SU-DHL-6 (cell line): Measurements from ENCODE around the gene RNF217.

ENCODE experiments used
- H2AFZ ChIP-seq: fragments of 200-600 bp; sonication (generic); 2 replicates; pipeline ENCODE4 v1.6.1; 2014; ENCODE audit warnings: low read depth, mild to moderate bottlenecking, moderate library complexity, mixed read lengths, antibody characterized with exemption, low read length; ENCODE audit not compliant: severe bottlenecking
- H3F3A ChIP-seq: fragments of 200-600 bp; shearing (Covaris generic); 2 replicates; pipeline ENCODE4 v1.6.0; 2016; ENCODE audit warnings: antibody characterized with exemption, mild to moderate bottlenecking; ENCODE audit not compliant: insufficient read depth
- H3K27ac ChIP-seq: fragments of 200-600 bp; sonication (generic); 2 replicates; pipeline ENCODE4 v1.5.1; 2016; ENCODE audit warnings: low read depth, mild to moderate bottlenecking, low read length, moderate library complexity, mixed read lengths
- H3K27me3 ChIP-seq: fragments of 200-600 bp; sonication (generic), shearing (Covaris generic); 2 replicates; pipeline ENCODE4 v1.6.0; 2014; ENCODE audit warnings: mild to moderate bottlenecking, low read length
- H3K36me3 ChIP-seq: fragments of 200-600 bp; sonication (generic); 2 replicates; pipeline ENCODE4 v1.6.1; 2014; ENCODE audit warnings: mild to moderate bottlenecking, low read length, mixed read lengths
- H3K4me2 ChIP-seq: fragments of 300-600, 200-600 bp; shearing (Covaris generic), sonication (generic); 2 replicates; pipeline ENCODE4 v1.6.0; 2014; ENCODE audit warnings: low read length, low read depth, mild to moderate bottlenecking; ENCODE audit not compliant: poor library complexity, severe bottlenecking
- H3K4me3 ChIP-seq: fragments of 200-600 bp; sonication (generic); 2 replicates; pipeline ENCODE4 v1.5.1; 2014; ENCODE audit warnings: antibody characterized with exemption, low read length, mild to moderate bottlenecking, mixed read lengths; ENCODE audit not compliant: insufficient read depth, poor library complexity, severe bottlenecking
- H3K79me2 ChIP-seq: fragments of 200-600 bp; sonication (generic); 2 replicates; pipeline ENCODE4 v1.6.1; 2014; ENCODE audit warnings: mild to moderate bottlenecking, low read length, moderate library complexity; ENCODE audit not compliant: insufficient read depth
- H3K9ac ChIP-seq: fragments of 200-600 bp; sonication (generic); 2 replicates; pipeline ENCODE4 v1.7.0; 2014; ENCODE audit warnings: mild to moderate bottlenecking, low read length
- H3K9me2 ChIP-seq: fragments of 200-600 bp; sonication (generic); replicated peaks from 2 replicates; pipeline ENCODE4 v1.6.1; 2014; ENCODE audit warnings: low read length; ENCODE audit not compliant: insufficient read depth
- H3K9me3 ChIP-seq: fragments of 200-600 bp; sonication (generic); 2 replicates; pipeline ENCODE4 v1.6.1; 2014; ENCODE audit warnings: low read length, mixed read lengths; ENCODE audit not compliant: insufficient read depth
- H4K20me1 ChIP-seq: fragments of 200-600 bp; sonication (generic); 2 replicates; pipeline ENCODE4 v1.6.1; 2014; ENCODE audit warnings: low read depth, mild to moderate bottlenecking, antibody characterized with exemption, low read length, moderate library complexity, mixed read lengths
- EZH2phosphoT487 ChIP-seq: fragments of 200-600 bp; sonication (generic), shearing (Covaris generic); conservative IDR thresholded peaks from 2 replicates; pipeline ENCODE4 v1.6.1; 2018; ENCODE audit warnings: mild to moderate bottlenecking, antibody characterized with exemption, low read length, moderate library complexity, mixed read lengths
- TF ChIP-seq, protein P1 (sequence below): fragments of 200-600 bp; sonication (generic); IDR thresholded peaks from one replicate; pipeline ENCODE4 v1.5.1; 2017; ENCODE audit warnings: antibody characterized with exemption, mild to moderate bottlenecking, low read length, moderate library complexity; ENCODE audit not compliant: insufficient read depth, poor library complexity, severe bottlenecking

Gene RNF217

GRCh38 chr6:124997196-124997875 lies 35.1 kb downstream of the RNF217 start:
- Histone ChIP-seq H3K79me2 (no peaks in the 10 kb centered on the region), H3K4me3 (no peak overlapping the region), H3K27ac (no peak overlapping the region), H3K9me3 (no peaks in the 10 kb centered on the region), H3K4me2 (no peak overlapping the region), H3K27me3 (no peaks in the 10 kb centered on the region), H2AFZ (no peak overlapping the region), H3F3A (no peaks in the 10 kb centered on the region), H3K9ac (no peak overlapping the region), H3K9me2 (no peaks in the 10 kb centered on the region; the same call in 1 of the 2 replicates), H4K20me1 (no peaks in the 10 kb centered on the region), H3K36me3 (no peaks in the 10 kb centered on the region)
- TF ChIP-seq, protein P1, sequence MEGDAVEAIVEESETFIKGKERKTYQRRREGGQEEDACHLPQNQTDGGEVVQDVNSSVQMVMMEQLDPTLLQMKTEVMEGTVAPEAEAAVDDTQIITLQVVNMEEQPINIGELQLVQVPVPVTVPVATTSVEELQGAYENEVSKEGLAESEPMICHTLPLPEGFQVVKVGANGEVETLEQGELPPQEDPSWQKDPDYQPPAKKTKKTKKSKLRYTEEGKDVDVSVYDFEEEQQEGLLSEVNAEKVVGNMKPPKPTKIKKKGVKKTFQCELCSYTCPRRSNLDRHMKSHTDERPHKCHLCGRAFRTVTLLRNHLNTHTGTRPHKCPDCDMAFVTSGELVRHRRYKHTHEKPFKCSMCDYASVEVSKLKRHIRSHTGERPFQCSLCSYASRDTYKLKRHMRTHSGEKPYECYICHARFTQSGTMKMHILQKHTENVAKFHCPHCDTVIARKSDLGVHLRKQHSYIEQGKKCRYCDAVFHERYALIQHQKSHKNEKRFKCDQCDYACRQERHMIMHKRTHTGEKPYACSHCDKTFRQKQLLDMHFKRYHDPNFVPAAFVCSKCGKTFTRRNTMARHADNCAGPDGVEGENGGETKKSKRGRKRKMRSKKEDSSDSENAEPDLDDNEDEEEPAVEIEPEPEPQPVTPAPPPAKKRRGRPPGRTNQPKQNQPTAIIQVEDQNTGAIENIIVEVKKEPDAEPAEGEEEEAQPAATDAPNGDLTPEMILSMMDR, result no peak
- no peak for TF ChIP-seq EZH2phosphoT487

GRCh38 chr6:124999105-124999764 lies 37.0 kb downstream of the RNF217 start:
- no peak overlapping the region for H3K4me3 ChIP-seq
- H4K20me1 ChIP-seq, result no peaks in the 10 kb centered on the region
- H3K36me3 ChIP-seq, result no peaks in the 10 kb centered on the region
- H3K27me3 ChIP-seq, result no peaks in the 10 kb centered on the region
- H3K9me2 ChIP-seq, result no peaks in the 10 kb centered on the region; the same call in 1 of the 2 replicates
- H3K4me2 ChIP-seq, result no peak overlapping the region
- no peak overlapping the region for H2AFZ ChIP-seq
- H3K79me2 ChIP-seq, result no peaks in the 10 kb centered on the region
- TF ChIP-seq EZH2phosphoT487, result no peak
- TF ChIP-seq, protein P1, result no peak
- H3K9me3 ChIP-seq, result no peaks in the 10 kb centered on the region
- H3K9ac ChIP-seq, result no peak overlapping the region
- H3F3A ChIP-seq, result no peaks in the 10 kb centered on the region
- H3K27ac ChIP-seq, result no peak overlapping the region

DNA sequence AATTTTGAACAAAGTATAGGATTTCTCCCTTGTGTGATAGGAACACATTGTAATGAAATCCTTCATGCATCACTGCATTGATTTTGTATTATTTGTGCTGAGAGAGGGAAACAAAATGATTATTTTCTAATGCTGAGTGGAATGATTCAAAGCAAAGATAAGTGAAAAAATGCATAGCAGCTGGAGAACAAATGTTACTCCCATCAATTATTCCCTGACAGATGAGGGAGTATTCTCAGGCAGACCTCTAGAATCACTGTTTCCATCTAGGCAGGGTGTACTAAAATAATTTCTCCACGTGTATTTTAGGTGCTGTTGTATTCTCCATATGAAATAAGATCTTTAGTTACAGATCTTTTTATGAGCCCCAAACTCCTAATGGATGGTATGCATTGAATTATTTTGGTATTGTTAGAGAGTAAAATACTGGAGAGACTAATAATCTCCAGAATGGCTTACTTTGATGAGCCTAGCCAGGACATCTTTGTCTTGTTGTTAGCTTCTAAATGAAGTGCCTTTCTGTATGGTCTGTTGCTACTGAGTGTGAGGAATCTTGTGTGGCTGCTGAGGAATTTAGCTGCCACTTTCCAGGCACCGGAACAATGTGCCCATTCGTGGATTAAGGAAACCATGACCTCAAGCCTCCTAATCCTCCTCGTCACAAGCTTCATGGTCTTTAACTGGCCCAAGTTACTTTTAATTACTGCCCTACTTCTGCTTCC lies 39.6 kb downstream of the RNF217 start:
- H3F3A ChIP-seq, result no peaks in the 10 kb centered on the region
- H3K4me3 ChIP-seq, result no peak overlapping the region
- TF ChIP-seq EZH2phosphoT487, result no peak
- TF ChIP-seq, protein P1, result no peak
- no peaks in the 10 kb centered on the region for H3K36me3 ChIP-seq
- H3K9ac ChIP-seq, result no peak overlapping the region
- no peaks in the 10 kb centered on the region for H3K9me3 ChIP-seq
- H2AFZ ChIP-seq, result no peak overlapping the region
- H3K27ac ChIP-seq, result no peak overlapping the region
- no peak overlapping the region for H3K4me2 ChIP-seq
- H3K27me3 ChIP-seq, result no peaks in the 10 kb centered on the region
- no peaks in the 10 kb centered on the region for H4K20me1 ChIP-seq
- H3K79me2 ChIP-seq, result no peaks in the 10 kb centered on the region
- H3K9me2 ChIP-seq, result no peaks in the 10 kb centered on the region; the same call in 1 of the 2 replicates
